GM12874 (cell line): Measurements from ENCODE around the gene LDHB.

Experiments
- TF ChIP-seq, protein P1 (sequence below): IDR thresholded peaks from 2 replicates; pipeline ENCODE4 v1.5.1; 2011; ENCODE audit warnings: low read depth, mild to moderate bottlenecking, control low read depth, low read length, moderate library complexity; ENCODE audit not compliant: insufficient read depth

The LDHB gene

DNA sequence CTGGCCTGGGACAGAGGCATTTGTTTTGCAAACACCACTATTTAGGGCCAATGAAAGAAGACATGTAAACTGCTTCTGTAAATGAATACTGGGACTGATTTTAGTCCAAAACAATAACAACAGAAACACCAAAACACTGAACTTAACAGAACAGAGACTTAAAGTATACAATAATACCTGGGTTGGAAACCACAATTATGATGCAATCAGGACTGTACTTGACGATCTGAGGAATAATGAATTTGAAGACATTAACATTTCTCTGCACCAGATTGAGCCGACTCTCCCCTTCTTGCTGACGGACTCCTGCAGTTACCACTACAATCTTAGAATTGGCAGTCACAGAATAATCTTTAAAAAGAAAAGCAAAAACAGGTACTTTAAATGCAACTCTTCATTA is 13.9 kb downstream of the LDHB start:
- TF ChIP-seq, protein P1, sequence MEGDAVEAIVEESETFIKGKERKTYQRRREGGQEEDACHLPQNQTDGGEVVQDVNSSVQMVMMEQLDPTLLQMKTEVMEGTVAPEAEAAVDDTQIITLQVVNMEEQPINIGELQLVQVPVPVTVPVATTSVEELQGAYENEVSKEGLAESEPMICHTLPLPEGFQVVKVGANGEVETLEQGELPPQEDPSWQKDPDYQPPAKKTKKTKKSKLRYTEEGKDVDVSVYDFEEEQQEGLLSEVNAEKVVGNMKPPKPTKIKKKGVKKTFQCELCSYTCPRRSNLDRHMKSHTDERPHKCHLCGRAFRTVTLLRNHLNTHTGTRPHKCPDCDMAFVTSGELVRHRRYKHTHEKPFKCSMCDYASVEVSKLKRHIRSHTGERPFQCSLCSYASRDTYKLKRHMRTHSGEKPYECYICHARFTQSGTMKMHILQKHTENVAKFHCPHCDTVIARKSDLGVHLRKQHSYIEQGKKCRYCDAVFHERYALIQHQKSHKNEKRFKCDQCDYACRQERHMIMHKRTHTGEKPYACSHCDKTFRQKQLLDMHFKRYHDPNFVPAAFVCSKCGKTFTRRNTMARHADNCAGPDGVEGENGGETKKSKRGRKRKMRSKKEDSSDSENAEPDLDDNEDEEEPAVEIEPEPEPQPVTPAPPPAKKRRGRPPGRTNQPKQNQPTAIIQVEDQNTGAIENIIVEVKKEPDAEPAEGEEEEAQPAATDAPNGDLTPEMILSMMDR, result no peak

DNA sequence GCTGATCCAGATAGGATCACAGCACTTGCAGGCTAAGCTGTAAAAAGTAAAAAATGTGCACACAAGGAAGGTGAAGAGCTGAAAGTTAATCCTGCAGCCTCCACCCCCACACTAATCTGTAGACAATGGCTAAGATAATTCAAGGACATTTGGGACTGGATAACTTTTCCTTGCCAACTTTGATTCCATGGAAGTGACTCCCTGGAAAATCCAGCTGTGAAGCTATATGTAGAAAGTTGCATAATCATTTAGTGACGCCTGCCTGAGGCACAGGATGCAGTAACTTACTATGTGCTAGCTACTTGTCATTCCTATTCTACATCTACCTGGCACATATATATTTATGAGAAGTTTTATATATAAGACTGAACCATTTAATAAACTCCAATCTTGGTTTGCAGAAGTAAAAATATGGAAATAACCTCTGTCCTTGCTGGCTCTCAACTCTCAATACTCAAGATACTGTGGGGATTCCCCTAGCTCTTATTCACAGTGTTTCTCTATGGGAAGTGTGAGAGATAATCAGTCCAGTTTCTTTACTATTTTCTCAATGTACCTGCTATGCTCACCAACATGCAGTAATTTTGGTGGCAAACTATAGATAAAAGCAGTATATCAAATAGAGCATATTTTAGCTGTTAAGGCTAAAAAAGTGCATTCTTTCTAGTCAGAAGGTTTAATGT is 14.8 kb downstream of the LDHB start:
- TF ChIP-seq, protein P1, result no peak

DNA sequence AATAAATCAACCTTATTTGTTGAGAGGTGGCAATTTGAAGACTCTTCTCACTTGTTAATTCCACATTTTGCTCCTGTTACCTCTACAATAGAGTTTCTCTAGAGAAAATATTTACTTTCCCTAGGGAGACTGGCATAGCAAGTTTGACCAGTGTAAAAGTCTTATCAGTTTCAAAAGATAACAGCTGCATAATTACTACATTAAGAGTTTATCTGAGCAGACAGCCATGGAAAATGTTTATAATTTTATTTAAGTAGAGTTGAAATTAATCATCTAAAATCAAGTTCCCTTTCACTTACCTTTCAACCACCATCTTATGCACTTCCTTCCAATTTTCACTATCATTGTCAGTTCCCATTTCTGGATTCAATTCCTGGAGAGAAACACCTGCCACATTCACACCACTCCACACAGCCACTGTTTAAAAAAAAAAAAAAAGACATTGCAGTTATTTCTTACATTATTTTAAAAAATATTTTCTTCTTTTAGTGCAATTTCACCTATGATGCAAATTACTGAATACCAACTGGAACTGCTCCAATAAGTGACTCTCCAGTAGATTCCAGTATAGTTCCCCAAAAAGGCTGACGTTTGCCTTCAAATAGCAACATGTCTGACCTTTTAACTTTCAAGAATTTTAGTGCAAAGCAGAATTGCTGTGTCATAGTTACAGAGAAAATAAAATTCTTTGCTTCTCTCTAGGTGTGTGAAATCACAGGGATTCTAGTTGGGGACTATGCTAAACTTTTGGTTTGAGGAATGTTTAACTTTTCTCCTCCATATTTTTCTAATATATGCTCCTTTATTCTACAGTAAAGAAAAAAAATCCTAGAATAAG is 19.4 kb downstream of the LDHB start:
- TF ChIP-seq, protein P1, result no peak

DNA sequence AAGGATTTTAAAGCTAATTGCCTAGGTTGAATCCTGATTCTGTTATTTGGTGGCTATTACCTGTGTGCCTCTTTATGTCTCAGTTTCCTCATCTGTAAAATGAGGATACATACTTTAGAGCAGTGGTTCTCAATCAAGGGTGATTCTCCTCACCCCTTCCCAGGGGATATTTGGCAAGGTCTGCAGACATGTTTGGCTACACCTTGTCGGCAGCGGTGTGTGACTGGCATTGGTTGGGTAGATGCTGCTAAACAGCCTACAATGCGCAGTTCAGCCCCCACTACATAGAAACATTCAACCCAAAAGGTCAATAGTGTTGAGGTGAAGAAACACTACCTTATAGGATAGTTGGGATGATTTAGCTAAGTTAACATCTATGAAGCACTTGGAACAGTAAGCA is 23.4 kb downstream of the LDHB start:
- TF ChIP-seq, protein P1, result no peak

DNA sequence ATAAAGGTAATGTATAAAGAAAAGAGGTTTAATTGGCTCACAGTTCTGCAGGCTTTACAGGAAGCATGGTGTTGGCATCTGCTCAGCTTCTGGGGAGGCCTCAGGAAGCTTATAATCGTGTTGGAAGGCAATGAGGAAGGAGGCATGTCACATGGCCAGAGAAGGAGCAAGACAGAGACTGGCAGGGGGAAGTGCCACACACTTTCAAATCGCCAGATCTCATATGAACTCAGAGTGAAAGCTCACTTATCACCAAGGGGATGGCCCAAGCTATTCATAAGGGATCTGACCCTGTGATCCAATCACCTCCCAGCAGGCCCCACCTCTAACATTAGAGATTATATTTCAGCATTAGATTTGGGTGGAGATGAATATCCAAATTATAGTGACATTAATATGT is 26.3 kb downstream of the LDHB start:
- TF ChIP-seq, protein P1, result no peak

DNA sequence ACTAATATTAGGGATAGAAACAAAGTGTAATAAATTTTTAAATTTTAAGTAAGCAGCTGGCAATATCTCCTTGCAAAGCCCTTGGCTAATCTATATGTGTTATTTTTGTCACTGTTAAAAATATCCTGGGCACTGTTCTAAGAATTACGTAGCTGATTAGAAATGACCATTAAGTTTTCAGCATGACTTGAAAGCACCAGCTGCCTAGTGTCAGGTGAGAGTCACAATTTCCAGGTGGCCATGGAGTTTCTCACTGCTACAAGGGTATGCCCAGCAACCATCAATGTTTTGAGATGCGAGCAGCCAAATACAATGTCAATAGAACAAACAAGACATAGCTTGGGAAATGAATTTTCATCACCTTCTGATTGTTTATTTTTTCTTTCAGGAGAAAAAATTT is 29.7 kb downstream of the LDHB start:
- TF ChIP-seq, protein P1, result no peak

DNA sequence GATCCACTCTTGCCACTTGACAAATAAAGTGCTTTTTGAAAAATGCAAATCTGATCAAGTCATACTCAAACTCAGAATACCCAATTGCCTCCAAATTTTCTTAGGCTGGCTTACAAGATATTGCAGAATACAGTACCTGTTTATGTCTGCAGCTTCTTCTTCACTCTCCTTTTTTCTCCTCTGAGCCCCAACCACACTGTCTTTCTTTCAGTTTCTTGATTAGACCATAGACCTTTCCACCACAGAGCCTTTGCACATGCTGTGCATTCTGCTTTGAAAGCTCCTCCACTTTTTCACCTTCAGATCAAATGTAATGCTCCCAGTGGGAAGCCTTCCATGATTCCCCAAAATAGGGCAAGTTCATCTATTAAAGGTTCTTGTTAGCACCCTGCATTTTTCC is 39.1 kb downstream of the LDHB start:
- TF ChIP-seq, protein P1, result no peak
